Gastrocnemius medialis (tissue), 4 donors: Measurements from ENCODE around the gene CRYGB.
"Not testable (repeated sequence)": the region's sequence is repeated elsewhere in the genome, so short reads cannot be mapped to it uniquely, and the experiment has no call there.

ENCODE experiments used
- CTCF ChIP-seq, 5 experiments: fragments of 450-650 bp in 3 of 5; fragments of 200-600 bp in 2 of 5; sonication (generic) in 2 of 5; IDR thresholded peaks in 4 of 5; conservative IDR thresholded peaks in 1 of 5; 1 replicate in 4 of 5; 2 replicates in 1 of 5; pipeline ENCODE4 v1.5.1; 2016 to 2019; ENCODE audit warnings: antibody characterized with exemption in 5 of 5, mild to moderate bottlenecking in 3 of 5, moderate library complexity in 3 of 5
- POLR2A ChIP-seq, 2 donors: fragments of 450-650 bp; IDR thresholded peaks; one replicate each; pipeline ENCODE4 v1.6.1; 2017; ENCODE audit warnings: antibody characterized with exemption in 2 of 2, mild to moderate bottlenecking in 2 of 2, moderate library complexity in 2 of 2

GRCh38 chr2:208112273-208112745 lies 33.6 kb downstream of the CRYGB start:
- not testable (repeated sequence) for TF ChIP-seq CTCF (IDR thresholded peaks at IDR 0.05 in 4 of 5, conservative IDR thresholded peaks at IDR 0.05 in 1 of 5); POLR2A (IDR thresholded peaks at IDR 0.05)
